ENCODE data around the gene BCL11B. TPM values are rescaled to one million over a fixed set of nuclear protein-coding genes. Genes with fewer than 3 reads are reported as not detected.

The BCL11B gene
- polyA plus RNA-seq, 3 donors: 0.01 TPM; not detected in 2

DNA sequence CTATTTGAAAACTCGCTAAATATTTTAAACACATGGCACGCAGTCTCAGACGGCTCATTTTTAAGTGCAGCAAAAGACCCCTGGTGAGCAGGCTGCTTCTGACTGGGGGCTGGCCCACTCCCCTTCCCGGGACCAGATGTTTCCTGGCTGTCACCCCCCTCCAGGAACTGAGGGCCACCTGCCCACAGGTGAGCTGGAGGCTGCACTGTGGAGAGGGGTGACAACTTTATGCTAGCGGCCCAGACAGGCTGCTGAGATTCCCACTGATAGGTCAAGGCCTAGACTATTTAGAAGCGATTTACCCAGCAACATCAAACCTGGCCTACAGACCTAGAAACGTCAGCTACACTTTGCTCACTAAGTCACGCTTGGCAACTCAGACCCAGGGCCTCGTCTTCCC lies 92.1 kb downstream of the BCL11B start:
- intact Hi-C loops (cut with micrococcal nuclease): no loop called here
- Mint-ChIP-seq H3K4me1 (peaks cover 8% of the 10 kb centered on the region), H3K4me3 (no peak overlapping the region)

DNA sequence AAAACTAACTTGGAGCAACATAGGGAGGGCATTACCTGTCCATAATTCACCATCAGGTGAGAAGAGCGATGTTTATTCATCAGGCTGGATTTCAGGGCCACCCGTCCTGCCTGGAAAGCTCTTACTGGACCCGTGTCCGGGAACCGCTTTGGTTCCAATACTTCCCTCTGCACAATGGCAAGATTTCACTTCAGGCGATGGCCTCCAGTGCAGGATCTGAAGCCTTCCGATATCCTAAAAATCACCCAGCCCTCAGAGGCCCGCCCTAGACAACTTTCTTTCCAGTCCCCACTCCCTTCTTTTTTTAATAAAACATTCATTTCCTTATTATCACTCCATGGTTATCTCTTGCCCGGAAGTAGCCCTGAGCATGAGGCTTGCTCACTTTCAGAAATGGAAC lies 92.5 kb downstream of the BCL11B start:
- Histone ChIP-seq H3K4me3 (replicated peaks in 1 of 3; ENCODE audit: low read depth in 2 of 3, low read length in 3 of 3) (no peak overlapping the region), H3K27me3 (ENCODE audit: control insufficient read depth in 2 of 2, insufficient read depth in 2 of 2, low read length in 2 of 2) (no peaks in the 10 kb centered on the region), H4K20me1 (ENCODE audit: insufficient read depth, low read length) (no peaks in the 10 kb centered on the region), H3K9ac (ENCODE audit: insufficient read depth, low read length, poor library complexity, severe bottlenecking) (no peak overlapping the region), H2AFZ (ENCODE audit: insufficient read depth, low read depth, low read length, poor library complexity, severe bottlenecking) (no peak overlapping the region), H3K79me2 (ENCODE audit: insufficient read depth, low read length) (no peaks in the 10 kb centered on the region), H3K4me1 (ENCODE audit: control insufficient read depth in 1 of 2, insufficient read depth in 2 of 2, low read length in 2 of 2) (peaks cover 0 to 5% of the 10 kb centered on the region in 2 donors), H3K4me2 (replicated peaks; ENCODE audit: extremely low read depth, low read length, poor library complexity, severe bottlenecking) (no peak overlapping the region), H3K36me3 (replicated peaks in 1 of 2; ENCODE audit: control insufficient read depth in 1 of 2, insufficient read depth in 2 of 2, low read length in 2 of 2) (no peaks in the 10 kb centered on the region), H3K9me3 (replicated peaks in 1 of 2; ENCODE audit: control insufficient read depth in 1 of 2, insufficient read depth in 1 of 2, low read length in 2 of 2) (peaks cover 4 to 6% of the 10 kb centered on the region in 2 donors), H3K27ac (ENCODE audit: low read depth in 1 of 2, low read length in 2 of 2) (no peak overlapping the region)
- Mint-ChIP-seq H3K36me3 (no peaks in the 10 kb centered on the region), H3K4me3 (no peak overlapping the region), H3K27ac (no peak overlapping the region), H3K4me1 (peaks cover 8% of the 10 kb centered on the region), H3K9me3 (peaks cover 2 to 11% (median 7%) of the 10 kb centered on the region in 7 donors), H3K27me3 (ENCODE audit: low read depth in 3 of 3) (peaks cover 0 to 4% (median 0%) of the 10 kb centered on the region in 3 donors)
- intact Hi-C loops (cut with micrococcal nuclease): no loop called here
- whole genome bisulfite sequencing (ENCODE audit: insufficient coverage): 92% methylated on average over 9 of the region's 9 CpGs
- no peak for DNase-seq
- TF ChIP-seq, protein P1, sequence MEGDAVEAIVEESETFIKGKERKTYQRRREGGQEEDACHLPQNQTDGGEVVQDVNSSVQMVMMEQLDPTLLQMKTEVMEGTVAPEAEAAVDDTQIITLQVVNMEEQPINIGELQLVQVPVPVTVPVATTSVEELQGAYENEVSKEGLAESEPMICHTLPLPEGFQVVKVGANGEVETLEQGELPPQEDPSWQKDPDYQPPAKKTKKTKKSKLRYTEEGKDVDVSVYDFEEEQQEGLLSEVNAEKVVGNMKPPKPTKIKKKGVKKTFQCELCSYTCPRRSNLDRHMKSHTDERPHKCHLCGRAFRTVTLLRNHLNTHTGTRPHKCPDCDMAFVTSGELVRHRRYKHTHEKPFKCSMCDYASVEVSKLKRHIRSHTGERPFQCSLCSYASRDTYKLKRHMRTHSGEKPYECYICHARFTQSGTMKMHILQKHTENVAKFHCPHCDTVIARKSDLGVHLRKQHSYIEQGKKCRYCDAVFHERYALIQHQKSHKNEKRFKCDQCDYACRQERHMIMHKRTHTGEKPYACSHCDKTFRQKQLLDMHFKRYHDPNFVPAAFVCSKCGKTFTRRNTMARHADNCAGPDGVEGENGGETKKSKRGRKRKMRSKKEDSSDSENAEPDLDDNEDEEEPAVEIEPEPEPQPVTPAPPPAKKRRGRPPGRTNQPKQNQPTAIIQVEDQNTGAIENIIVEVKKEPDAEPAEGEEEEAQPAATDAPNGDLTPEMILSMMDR (IDR thresholded peaks at IDR 0.05): no peak

More for the DNA sequence above, 92.1 kb downstream of the BCL11B start:
- no peak overlapping the region for H3K27ac ChIP-seq (ENCODE audit: low read depth in 1 of 2, low read length in 2 of 2)
- H4K20me1 ChIP-seq (ENCODE audit: insufficient read depth, low read length): no peaks in the 10 kb centered on the region
- H3K36me3 ChIP-seq (replicated peaks in 1 of 2; ENCODE audit: control insufficient read depth in 1 of 2, insufficient read depth in 2 of 2, low read length in 2 of 2): no peaks in the 10 kb centered on the region
- H3K9me3 ChIP-seq (replicated peaks in 1 of 2; ENCODE audit: control insufficient read depth in 1 of 2, insufficient read depth in 1 of 2, low read length in 2 of 2): peaks cover 4 to 6% of the 10 kb centered on the region in 2 donors
- H3K27ac Mint-ChIP-seq: no peak overlapping the region
- DNase-seq: no peak
- no peak overlapping the region for H2AFZ ChIP-seq (ENCODE audit: insufficient read depth, low read depth, low read length, poor library complexity, severe bottlenecking)
- H3K27me3 ChIP-seq (ENCODE audit: control insufficient read depth in 2 of 2, insufficient read depth in 2 of 2, low read length in 2 of 2): no peaks in the 10 kb centered on the region
- H3K27me3 Mint-ChIP-seq (ENCODE audit: low read depth in 3 of 3): peaks cover 0 to 4% (median 0%) of the 10 kb centered on the region in 3 donors
- no peak overlapping the region for H3K4me2 ChIP-seq (replicated peaks; ENCODE audit: extremely low read depth, low read length, poor library complexity, severe bottlenecking)
- H3K36me3 Mint-ChIP-seq: no peaks in the 10 kb centered on the region
- 86% methylated on average over 5 of the region's 9 CpGs for WGBS (ENCODE audit: insufficient coverage)
- peaks cover 0 to 5% of the 10 kb centered on the region in 2 donors for H3K4me1 ChIP-seq (ENCODE audit: control insufficient read depth in 1 of 2, insufficient read depth in 2 of 2, low read length in 2 of 2)
- no peak overlapping the region for H3K9ac ChIP-seq (ENCODE audit: insufficient read depth, low read length, poor library complexity, severe bottlenecking)
- no peak overlapping the region for H3K4me3 ChIP-seq (replicated peaks in 1 of 3; ENCODE audit: low read depth in 2 of 3, low read length in 3 of 3)
- no peaks in the 10 kb centered on the region for H3K79me2 ChIP-seq (ENCODE audit: insufficient read depth, low read length)
- H3K9me3 Mint-ChIP-seq: peaks cover 2 to 11% (median 7%) of the 10 kb centered on the region in 7 donors
- TF ChIP-seq, protein P1 (IDR thresholded peaks at IDR 0.05): no peak
